ENCODE data around the gene CPNE7.

- TF ChIP-seq REST (IDR thresholded peaks at IDR 0.05; ENCODE audit: insufficient read depth in 1 of 2, low read depth in 2 of 2, low read length in 2 of 2) (no peak), FOXP2 (optimal IDR thresholded peaks at IDR 0.05; ENCODE audit: borderline replicate concordance, extremely low read depth, extremely low read length, insufficient read depth) (no peak), TAF1 (IDR thresholded peaks at IDR 0.05; ENCODE audit: borderline replicate concordance, insufficient read depth, low read length) (no peak), POLR2AphosphoS5 (IDR thresholded peaks at IDR 0.05; ENCODE audit: low read depth, low read length) (no peak)
These were observed 26.4 kb upstream of the CPNE7 start for GRCh38 chr16:89549007-89549700.

All from PFSK-1 (cell line).